Embryonic facial prominence (tissue), 1 donor: ENCODE results near the gene RALBP1.

Experiments
- DNase-seq: peaks from one replicate; pipeline ENCODE4 v3.0.0-alpha.2; 2016; ENCODE audit errors: extremely low spot score

The RALBP1 gene

GRCh38 chr18:9507565-9508088 is 32.3 kb downstream of the RALBP1 start:
- DNase-seq: no peak

- no peak for DNase-seq
These were observed 33.2 kb downstream of the RALBP1 start for GRCh38 chr18:9508446-9509025.

DNA sequence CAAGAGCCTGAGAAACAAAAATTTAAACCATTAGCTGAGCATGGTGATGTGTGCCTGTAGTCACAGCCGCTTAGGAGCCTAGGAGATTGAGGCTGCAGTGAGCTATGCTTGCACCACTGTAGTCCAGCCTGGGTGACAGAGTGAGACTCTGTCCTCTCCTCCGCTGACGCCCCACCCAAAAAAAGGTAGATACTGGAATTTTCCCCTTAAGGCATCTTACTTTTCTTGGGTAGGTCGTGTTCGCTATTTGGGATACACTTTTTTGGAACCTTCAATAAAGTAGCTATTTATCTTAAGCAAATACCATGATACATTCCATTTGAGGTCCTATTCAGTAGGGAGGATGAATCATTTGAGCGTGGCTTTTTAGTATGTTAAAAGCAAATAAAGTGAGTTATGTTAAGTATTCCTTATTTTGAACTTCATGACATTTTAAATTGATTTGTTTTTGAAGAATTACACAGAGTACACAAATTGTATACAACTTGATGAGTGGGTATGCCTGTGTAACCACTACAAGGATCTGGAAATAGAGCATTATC is 38.7 kb downstream of the RALBP1 start:
- DNase-seq: no peak

- no peak for DNase-seq
These were observed 41.2 kb downstream of the RALBP1 start for GRCh38 chr18:9516437-9517064.

DNA sequence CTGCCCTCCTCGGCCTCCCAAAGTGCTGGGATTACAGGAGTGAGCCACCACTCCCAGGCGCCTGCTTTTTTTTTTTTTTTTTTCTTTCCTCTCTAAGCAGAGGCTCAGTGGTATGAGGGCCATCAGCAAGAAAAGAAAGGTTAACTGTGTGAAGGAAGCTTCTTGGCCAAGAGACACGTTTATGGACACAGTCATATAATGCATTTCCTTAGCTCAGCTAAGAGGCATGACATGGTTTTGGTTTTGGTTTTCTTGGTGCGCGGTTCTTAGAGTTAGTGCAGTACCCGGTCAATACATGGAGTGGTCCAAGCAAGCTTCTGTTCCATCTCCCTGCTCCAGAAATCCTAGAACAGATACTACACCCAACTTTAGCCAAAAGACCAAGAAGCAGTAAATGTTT is 42.6 kb downstream of the RALBP1 start:
- DNase-seq: no peak

- no peak for DNase-seq
These were observed 44.1 kb downstream of the RALBP1 start for GRCh38 chr18:9519399-9519798.

- no peak for DNase-seq
These were observed 45.4 kb downstream of the RALBP1 start for GRCh38 chr18:9520666-9521065.

DNA sequence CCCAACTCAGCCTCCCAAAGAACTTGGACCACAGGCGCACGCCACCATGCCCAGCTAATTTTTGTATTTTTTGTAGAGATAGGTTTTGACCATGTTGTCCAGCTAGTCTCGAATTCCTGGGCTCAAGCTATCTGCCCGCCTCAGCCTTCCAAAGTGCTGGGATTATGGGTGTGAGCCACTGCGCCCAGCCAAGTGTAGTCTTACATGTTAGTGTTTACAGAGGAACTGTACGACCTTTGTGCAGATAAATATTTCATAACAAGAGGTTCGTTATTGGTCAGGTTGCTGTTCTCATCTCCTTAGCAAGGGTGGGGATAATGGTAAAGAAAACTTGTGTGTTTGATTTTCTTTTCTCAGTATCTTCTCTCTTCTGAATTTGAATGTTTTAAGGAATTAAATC is 46.5 kb downstream of the RALBP1 start:
- DNase-seq: no peak

DNA sequence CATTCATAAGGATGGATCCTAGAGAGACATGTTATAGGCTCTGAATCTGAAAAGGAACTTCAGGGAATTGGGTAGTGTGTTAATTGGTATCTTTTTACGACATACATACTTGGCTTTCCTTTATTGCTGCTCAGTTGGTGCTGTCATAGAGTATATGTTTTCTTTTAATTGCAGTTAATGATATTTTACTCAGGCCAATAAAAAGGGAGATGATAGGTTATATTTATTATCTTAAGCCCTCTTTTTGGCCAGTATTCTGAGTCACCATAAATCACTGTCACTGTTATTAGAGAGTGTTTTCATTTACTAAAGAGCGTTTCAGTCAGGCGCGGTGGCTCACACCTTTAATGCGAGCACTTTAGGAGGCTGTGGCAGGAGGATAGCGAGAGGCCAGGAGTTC is 47.6 kb downstream of the RALBP1 start:
- no peak for DNase-seq

GRCh38 chr18:9526458-9526857 is 51.1 kb downstream of the RALBP1 start:
- DNase-seq: no peak

DNA sequence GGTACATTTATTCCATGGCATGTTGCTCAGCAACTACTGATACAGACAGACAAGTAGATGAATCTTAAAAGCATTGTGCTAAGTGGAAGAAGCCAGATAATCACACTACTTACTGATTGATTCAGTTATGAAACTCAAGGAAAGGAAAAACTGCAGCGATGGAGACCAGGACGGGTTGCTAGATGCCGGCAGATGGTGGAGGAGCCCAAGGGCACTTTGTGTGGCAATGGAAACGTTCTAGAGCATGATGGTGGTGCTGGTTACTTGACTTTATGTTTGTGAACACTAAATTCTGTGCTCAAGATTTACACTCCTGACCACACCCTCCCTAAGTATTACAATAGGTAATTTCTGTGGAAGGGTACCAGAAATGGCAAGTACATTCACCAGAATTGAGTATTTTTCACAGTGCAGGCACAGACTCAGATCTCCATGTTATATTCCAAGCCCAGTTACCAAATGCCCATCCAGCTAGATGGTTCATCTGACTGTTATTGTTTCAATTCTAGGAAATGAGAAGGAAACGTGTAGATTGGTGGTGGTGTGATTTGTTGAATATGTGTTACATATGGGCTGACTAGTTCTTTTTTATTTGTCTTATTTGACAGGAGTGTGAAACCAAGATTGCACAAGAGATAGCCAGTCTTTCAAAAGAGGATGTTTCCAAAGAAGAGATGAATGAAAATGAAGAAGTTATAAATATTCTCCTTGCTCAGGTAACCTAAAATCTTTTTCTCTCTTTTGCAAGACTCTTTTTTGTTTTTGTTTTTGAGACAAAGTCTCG is 55.1 kb downstream of the RALBP1 start:
- DNase-seq: no peak

DNA sequence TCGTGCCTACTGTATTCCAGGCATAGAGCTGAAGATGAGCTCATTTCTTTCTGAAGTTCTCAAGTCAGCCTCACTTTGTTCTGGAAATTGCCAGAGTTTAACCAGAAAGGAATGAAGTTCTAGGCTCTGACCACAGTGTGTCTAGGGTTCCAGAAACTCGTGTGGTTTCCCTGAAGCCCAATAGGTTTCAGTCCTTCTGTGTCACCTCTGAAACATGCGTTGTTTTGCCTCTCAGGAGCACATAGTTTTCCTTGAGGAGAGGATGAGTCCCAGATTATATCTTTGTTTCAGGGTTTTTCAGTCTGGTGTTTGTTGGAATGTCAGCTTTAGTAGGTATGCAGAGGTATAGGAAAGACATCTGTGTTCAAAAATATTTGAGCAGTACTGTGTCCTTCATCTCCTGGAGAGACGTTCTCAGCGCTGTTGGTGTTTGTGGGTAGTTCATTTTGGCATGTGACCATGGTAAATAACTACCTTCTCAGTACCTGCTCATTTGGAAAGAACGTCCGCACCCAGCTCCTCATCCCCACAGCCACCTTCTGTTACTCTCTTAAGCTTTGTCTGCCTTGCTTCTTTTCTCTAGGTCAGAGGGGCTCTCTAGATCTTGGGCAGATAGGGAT is 56.6 kb downstream of the RALBP1 start:
- DNase-seq: no peak

GRCh38 chr18:9534844-9535243 is 59.5 kb downstream of the RALBP1 start:
- DNase-seq: no peak

DNA sequence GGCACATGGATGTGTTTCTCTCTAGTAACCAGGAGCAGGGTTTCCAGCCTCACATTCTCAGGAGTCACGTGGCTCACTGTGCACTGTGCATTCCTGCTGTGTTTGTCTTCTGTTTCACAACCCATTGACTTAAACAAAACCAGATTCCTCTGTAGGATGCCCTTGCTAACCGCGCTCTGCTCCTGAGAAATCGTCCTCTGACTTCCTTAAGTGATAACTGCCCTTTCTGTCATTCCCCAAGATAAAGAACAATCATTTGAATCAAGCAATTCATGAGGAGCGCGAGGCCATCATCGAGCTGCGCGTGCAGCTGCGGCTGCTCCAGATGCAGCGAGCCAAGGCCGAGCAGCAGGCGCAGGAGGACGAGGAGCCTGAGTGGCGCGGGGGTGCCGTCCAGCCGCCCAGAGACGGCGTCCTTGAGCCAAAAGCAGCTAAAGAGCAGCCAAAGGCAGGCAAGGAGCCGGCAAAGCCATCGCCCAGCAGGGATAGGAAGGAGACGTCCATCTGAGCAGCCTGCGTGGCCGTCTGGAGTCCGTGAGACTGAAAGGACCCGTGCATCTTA is 60.2 kb downstream of the RALBP1 start:
- DNase-seq: peak; percentile 35

GRCh38 chr18:9536354-9537152 is 61.2 kb downstream of the RALBP1 start:
- no peak for DNase-seq

GRCh38 chr18:9537677-9538076 is 62.4 kb downstream of the RALBP1 start:
- DNase-seq: no peak

DNA sequence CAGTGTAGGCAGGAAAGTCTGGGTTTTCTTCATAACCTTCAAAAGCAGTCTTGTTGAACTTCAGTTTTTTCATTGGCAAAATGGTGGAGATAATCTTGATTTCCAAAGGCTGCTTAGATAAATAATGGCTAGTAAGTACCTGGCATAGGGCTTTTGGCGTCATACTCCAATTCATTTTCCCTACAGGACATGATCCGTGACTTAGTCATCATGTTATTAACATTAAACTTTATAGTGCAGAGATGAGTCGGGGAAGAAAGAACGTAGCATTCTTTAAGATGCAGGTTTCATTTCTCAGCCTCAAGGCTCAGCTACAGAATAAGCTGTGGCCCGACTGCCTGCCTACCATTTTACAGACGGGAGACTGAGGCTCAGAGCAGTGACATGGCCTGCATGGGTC is 64.0 kb downstream of the RALBP1 start:
- DNase-seq: no peak

GRCh38 chr18:9539938-9540337 is 64.6 kb downstream of the RALBP1 start:
- DNase-seq: no peak

DNA sequence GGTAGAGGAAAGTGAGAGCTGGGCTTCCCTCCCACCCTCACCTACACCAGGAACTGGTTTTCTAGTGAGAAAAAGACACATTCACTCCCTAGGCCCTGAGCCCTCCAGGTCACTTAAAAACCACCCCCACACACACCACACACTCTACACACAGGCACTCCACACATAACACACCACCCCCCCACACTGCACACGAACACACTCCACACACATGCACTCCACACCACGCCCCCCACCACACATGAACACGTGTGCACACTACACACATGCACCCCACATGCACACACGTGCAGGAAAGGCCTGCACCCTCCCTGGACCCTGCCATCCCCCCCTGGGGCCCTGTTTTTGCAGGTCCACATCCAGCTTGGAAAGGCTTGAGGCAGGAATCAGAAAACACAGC is 67.6 kb downstream of the RALBP1 start:
- no peak for DNase-seq

DNA sequence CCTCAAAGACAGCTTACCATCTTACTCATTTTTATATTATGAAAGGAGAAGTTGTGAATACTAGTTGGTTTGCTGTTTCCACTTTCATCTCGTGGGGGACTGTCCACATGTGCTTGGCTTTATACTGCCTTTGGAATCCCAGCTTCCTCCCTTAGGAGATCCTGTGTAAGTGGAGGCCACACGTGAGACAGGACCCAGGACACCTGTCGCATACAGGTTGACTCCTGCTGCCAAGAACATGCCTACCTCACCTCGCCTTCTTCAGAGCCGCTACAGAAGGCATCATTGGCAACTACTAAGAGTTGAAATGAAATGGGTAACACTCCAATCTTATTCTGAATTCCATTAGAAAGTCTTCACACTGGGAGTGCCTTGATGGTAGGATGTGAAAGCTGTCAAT is 69.7 kb downstream of the RALBP1 start:
- no peak for DNase-seq

DNA sequence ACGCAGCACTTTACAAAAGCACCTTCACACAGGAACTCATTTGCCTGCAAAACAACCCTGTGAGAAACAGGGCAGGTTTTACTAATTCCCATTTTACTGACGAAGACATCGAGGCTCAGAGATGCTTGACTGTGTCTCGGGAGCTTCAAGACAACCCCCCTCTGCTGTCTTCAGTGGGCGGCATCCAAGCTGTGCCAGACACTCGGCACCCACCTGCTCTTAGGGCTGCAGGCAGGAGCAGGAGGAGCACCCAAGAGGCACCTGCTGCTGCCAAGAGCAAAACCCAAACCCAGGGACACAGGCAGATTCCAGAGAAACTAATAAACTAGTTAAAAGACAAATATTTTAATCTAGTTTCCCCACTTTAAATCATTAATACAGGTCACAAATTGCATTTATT is 71.2 kb downstream of the RALBP1 start:
- DNase-seq: no peak
